NB4 (cell line): Measurements from ENCODE around the gene INSM1.

Experiments
- DNase-seq: peaks from one replicate; pipeline ENCODE4 v3.0.0; 2010; ENCODE audit warnings: low read depth
- H3K4me3 ChIP-seq: one replicate; pipeline ENCODE4 v1.5.1; 2011; ENCODE audit warnings: mild to moderate bottlenecking, low read depth, low read length, moderate library complexity
- CTCF ChIP-seq: IDR thresholded peaks from one replicate; pipeline ENCODE4 v1.5.1; 2012; ENCODE audit warnings: low read depth, low read length
- MAX ChIP-seq: IDR thresholded peaks from 2 replicates; pipeline ENCODE4 v1.6.1; 2011; ENCODE audit warnings: low read depth, low read length
- MYC ChIP-seq: IDR thresholded peaks from 2 replicates; pipeline ENCODE4 v1.6.1; 2011; ENCODE audit warnings: low read depth, low read length
- POLR2A ChIP-seq: IDR thresholded peaks from 2 replicates; pipeline ENCODE4 v1.6.1; 2011; ENCODE audit warnings: mild to moderate bottlenecking; ENCODE audit not compliant: insufficient read length; ENCODE audit errors: extremely low read depth

The INSM1 gene

GRCh38 chr20:20327746-20328145 is 40.2 kb upstream of the INSM1 start:
- TF ChIP-seq MAX: no peak
- no peak for TF ChIP-seq MYC
- no peak for TF ChIP-seq CTCF
- no peak overlapping the region for H3K4me3 ChIP-seq
- DNase-seq: no peak

GRCh38 chr20:20329564-20329963 is 38.3 kb upstream of the INSM1 start:
- no peak overlapping the region for H3K4me3 ChIP-seq
- TF ChIP-seq CTCF (no peak), MYC (no peak), MAX (no peak), POLR2A (no peak)
- DNase-seq: no peak

GRCh38 chr20:20331156-20331555 is 36.7 kb upstream of the INSM1 start:
- H3K4me3 ChIP-seq: no peak overlapping the region
- no peak for DNase-seq
- no peak for TF ChIP-seq MAX
- TF ChIP-seq MYC: no peak
- TF ChIP-seq POLR2A: no peak
- no peak for TF ChIP-seq CTCF

GRCh38 chr20:20331817-20332216 is 36.1 kb upstream of the INSM1 start:
- no peak overlapping the region for H3K4me3 ChIP-seq
- peak; percentile 91 for DNase-seq
- TF ChIP-seq MAX: no peak
- peak; percentile 29; the same call in 1 of the 2 replicates for TF ChIP-seq MYC
- TF ChIP-seq POLR2A: no peak
- no peak for TF ChIP-seq CTCF

- no peak for TF ChIP-seq MAX
- no peak for TF ChIP-seq CTCF
- TF ChIP-seq POLR2A: no peak
- peak; percentile 84 for DNase-seq
- no peak overlapping the region for H3K4me3 ChIP-seq
Measured at GRCh38 chr20:20333866-20334265, 34.0 kb upstream of the INSM1 start.

- no peak overlapping the region for H3K4me3 ChIP-seq
- no peak for TF ChIP-seq MAX
- no peak for TF ChIP-seq MYC
- no peak for TF ChIP-seq POLR2A
- no peak for TF ChIP-seq CTCF
- DNase-seq: no peak
Measured at GRCh38 chr20:20334489-20334888, 33.4 kb upstream of the INSM1 start.
